Kidney epithelial cell (primary cell): ENCODE data around the gene C19orf85. TPM values are rescaled to one million over a fixed set of nuclear protein-coding genes. Genes with fewer than 3 reads are reported as not detected.

Experiments used
- DNase-seq: peaks from one replicate; pipeline ENCODE4 v3.0.0-alpha.2; 2010; ENCODE audit warnings: low read depth
- H3K27me3 ChIP-seq: 2 replicates; pipeline ENCODE4 v1.6.0; 2011; ENCODE audit warnings: low read length; ENCODE audit not compliant: control insufficient read depth, insufficient read depth
- H3K36me3 ChIP-seq: 2 replicates; pipeline ENCODE4 v1.5.1; 2011; ENCODE audit warnings: low read length; ENCODE audit not compliant: control insufficient read depth, insufficient read depth
- H3K4me3 ChIP-seq: 2 replicates; pipeline ENCODE4 v1.5.1; 2011; ENCODE audit warnings: low read depth, mild to moderate bottlenecking, control low read depth, low read length
- total RNA-seq: library from RNA; depleted of rRNA; stranded (reverse); fragments of >200 nt; gene quantifications from 2 replicates; pipeline ENCODE4 v1.2.3, GENCODE V29; 2015
- TF ChIP-seq, protein P1 (sequence below): IDR thresholded peaks from 2 replicates; pipeline ENCODE4 v1.5.1; 2011; ENCODE audit warnings: mild to moderate bottlenecking, moderate library complexity, low read length, control low read depth, inconsistent platforms; ENCODE audit not compliant: insufficient read depth, poor library complexity, severe bottlenecking

Gene C19orf85
- total RNA-seq, 1 donor from 2014 or later: not detected

GRCh38 chr19:55460670-55461258 is 3.8 kb downstream of the C19orf85 start:
- no peaks in the 10 kb centered on the region for H3K36me3 ChIP-seq
- peaks cover 8% of the 10 kb centered on the region for H3K27me3 ChIP-seq
- DNase-seq: no peak
- TF ChIP-seq, protein P1, sequence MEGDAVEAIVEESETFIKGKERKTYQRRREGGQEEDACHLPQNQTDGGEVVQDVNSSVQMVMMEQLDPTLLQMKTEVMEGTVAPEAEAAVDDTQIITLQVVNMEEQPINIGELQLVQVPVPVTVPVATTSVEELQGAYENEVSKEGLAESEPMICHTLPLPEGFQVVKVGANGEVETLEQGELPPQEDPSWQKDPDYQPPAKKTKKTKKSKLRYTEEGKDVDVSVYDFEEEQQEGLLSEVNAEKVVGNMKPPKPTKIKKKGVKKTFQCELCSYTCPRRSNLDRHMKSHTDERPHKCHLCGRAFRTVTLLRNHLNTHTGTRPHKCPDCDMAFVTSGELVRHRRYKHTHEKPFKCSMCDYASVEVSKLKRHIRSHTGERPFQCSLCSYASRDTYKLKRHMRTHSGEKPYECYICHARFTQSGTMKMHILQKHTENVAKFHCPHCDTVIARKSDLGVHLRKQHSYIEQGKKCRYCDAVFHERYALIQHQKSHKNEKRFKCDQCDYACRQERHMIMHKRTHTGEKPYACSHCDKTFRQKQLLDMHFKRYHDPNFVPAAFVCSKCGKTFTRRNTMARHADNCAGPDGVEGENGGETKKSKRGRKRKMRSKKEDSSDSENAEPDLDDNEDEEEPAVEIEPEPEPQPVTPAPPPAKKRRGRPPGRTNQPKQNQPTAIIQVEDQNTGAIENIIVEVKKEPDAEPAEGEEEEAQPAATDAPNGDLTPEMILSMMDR: no peak
- peak overlapping the region; percentile 80 for H3K4me3 ChIP-seq

DNA sequence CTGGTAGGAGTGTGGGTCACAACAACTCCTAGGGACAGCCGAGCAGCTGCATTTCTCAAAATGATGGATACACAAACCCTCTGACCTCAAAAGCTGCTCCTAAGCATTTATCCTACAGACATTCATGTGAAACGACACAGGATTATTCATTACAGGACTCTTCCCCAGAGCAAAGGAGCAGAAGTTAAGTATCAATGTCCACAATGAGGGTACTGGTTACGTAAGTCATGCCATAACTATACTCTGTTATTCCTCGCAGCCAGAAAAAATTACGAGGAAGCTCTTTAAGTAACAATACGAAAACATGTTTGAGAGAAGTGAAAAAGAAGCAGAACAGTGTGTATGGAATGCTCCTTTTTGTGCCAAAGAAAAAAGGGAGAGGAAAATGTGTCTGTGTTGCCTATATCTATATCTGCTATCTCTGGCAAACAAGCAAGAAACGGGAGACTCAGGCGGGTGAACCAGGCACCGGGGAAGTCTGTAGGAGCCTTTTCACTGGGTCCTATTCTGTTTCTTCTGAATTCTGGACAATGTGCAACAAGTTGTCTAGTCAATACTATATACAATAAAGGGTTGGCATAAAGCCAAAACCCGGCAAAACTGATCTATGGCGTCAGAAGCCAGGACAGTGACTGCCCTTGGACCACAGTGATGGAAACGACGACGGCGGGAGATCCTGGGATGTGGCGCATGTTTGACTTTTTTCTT is 4.4 kb downstream of the C19orf85 start:
- TF ChIP-seq, protein P1: no peak
- no peak overlapping the region for H3K4me3 ChIP-seq

GRCh38 chr19:55459551-55459949 is 5.0 kb downstream of the C19orf85 start:
- no peak for DNase-seq
- Histone ChIP-seq H3K36me3 (no peaks in the 10 kb centered on the region), H3K27me3 (peaks cover 5% of the 10 kb centered on the region), H3K4me3 (no peak overlapping the region)
- TF ChIP-seq, protein P1: no peak

More for the DNA sequence above, 4.4 kb downstream of the C19orf85 start:
- DNase-seq: no peak
- Histone ChIP-seq H3K27me3 (peaks cover 5% of the 10 kb centered on the region), H3K36me3 (no peaks in the 10 kb centered on the region)

GRCh38 chr19:55457683-55458457 is 6.7 kb downstream of the C19orf85 start:
- H3K4me3 ChIP-seq: no peak overlapping the region
- no peak for DNase-seq
- H3K36me3 ChIP-seq: no peaks in the 10 kb centered on the region
- H3K27me3 ChIP-seq: no peaks in the 10 kb centered on the region
- TF ChIP-seq, protein P1: no peak

- Histone ChIP-seq H3K27me3 (peaks cover 14% of the 10 kb centered on the region), H3K36me3 (no peaks in the 10 kb centered on the region), H3K4me3 (no peak overlapping the region)
- no peak for DNase-seq
- TF ChIP-seq, protein P1: no peak
These were observed 8.2 kb downstream of the C19orf85 start for GRCh38 chr19:55456347-55456746.
